ENCODE results near the gene CCR2.

- TF ChIP-seq CTCF (IDR thresholded peaks at IDR 0.05 in 8 of 11, conservative IDR thresholded peaks at IDR 0.05 in 3 of 11) (no peak), POLR2AphosphoS5 (IDR thresholded peaks at IDR 0.05) (no peak), POLR2A (IDR thresholded peaks at IDR 0.05) (no peak)
These were observed 9.4 kb upstream of the CCR2 start for GRCh38 chr3:46344476-46344875.
